HG03039 (cell line): ENCODE results near the gene GPC1.

Source experiments
- ATAC-seq: cut with Tn5 transposase; IDR thresholded peaks from one replicate; pipeline ENCODE4 v1.9.1; 2021; ENCODE audit warnings: mild to moderate bottlenecking, moderate library complexity; ENCODE audit not compliant: unreplicated experiment

GPC1 gene

DNA sequence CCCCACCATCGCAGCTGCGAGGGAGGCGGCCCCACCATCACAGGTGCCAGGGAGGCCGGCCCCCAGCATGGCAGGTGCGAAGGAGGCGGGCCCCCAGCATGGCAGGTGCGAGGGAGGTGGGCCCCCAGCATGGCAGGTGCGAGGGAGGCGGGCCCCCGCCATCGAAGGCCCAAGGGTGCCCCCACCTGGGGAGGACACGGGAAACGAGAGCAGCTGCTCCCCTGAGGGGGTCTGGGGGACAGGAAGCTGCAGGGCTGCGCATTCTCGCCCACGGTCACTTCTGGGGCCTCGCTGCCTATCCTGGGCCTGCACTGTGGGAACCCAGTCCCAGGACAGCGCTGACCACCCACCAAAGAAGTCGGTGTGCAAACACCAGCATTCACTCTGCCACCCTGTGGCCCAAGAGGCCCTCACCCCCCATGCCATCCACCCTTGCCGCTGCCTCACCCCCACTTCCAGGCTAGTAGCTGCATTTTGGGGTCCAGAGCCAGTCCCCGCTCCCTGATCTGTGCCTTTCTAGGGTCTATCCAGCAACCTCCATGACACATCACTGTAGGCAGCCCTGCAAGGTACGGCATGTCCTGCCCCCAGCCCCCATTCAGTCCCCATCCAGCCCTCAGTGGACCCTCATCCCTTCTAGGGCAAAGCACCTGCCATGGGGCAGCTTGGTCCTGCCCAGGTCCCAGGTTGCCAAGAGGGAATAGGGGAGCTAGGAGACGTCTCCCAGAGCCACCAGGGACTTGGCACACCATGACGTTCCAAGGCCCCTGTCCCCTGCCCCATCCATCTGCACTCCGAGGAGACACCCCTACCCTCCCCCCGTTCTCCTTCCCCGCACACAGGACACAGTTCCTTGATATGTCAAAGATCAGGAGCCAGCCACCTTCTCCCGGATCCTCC is 24.0 kb upstream of the GPC1 start:
- ATAC-seq, result no peak

DNA sequence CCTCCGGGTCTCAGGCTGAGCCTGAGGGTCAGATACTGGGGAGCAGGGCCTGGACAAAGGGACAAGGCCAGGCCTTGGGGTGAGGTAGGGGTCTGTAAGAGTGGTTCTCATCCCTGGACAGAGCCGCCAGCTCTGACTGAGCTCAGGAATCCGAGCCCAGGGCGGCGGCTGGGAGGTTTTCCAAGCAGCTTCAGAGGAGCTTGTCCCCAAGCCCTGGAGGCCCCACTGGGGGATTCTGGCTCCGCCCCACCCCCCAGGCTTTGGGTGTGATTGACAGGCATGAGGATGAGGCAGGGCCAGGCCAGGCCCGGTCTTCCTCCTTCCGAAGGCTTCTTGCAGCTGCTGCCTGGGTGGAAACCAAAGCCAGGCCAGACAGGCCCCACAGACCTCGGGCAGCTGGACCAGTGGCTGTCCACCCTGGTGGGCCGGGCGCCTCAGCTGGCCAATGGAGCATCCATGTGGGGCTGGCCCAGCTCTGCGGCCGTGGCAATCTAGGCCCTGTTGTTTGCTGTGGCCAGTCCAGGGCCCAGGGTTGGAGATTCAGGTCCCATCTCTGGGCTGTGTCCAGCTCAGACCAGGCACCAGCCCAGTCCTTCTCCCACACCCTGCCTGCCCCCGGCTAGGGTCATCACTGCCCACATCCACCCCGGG is 23.1 kb upstream of the GPC1 start:
- ATAC-seq, result no peak

DNA sequence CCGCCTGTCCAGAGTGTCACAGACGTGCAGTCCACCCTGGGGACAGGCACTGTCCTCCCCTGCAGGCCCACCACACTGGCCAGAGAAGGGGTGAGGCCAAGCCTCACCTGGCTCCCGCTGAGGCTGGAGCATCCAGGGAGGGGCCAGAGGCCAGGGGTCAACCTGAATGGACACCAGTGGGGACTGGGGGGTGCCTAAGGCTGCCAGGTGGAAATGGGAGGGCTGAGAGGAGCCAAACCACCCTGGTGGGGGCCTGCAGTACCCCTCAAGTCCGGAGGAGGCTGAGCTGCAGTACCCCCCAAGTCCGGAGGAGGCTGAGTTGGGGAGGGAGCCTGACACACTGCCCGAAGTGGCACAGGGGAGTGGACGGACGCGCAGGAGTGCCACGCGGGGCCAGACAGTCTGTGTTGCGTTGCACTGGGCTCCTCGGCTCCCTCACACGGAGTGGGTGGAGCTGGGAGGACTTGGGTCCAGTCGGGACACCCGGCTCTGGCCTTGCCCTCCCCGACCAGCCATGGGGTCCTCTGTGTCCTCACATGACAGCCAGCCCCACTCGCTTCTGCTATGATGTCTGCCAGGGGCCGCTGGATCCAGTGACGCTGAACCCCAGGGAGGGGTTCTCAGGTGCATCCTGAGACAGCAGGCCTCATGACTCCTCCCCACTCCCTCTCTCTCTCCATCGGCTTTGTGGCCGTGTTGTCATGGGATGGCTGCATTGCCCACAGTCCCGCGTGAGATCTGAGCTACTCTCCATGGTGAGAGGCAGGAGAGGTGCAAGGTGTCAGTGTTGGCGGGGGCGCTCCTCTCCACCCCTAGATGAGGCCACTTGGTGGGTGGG is 22.3 kb upstream of the GPC1 start:
- ATAC-seq, result no peak

DNA sequence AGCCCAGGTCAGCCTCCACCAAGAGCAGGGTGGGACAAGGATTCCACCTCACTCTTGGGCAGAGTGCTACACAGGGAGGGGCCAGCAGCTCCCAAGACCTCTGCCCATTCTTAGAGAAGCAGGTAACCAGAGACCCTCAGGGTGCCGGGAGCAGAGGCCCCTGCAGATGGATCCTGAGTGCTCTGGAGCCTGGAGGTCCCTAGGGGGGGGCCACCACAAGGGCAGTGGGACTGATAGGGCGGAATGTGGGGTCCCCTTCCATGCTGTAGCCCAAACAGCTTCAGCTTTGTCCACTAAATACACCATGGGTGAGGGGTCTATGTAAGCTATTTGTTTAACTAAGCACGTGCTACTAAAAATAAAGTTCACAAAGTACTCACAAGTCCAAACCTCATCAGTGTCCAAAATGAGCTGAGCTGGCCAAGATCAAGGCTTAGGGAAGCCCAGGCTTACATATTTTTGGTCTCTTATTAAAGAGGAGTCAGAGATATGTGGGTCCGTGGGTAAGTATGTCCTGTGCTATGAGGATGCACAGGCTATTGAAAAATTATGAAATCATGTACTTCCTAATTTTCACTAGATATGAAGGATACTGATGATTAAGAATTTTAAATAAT is 21.5 kb upstream of the GPC1 start:
- ATAC-seq, result no peak

DNA sequence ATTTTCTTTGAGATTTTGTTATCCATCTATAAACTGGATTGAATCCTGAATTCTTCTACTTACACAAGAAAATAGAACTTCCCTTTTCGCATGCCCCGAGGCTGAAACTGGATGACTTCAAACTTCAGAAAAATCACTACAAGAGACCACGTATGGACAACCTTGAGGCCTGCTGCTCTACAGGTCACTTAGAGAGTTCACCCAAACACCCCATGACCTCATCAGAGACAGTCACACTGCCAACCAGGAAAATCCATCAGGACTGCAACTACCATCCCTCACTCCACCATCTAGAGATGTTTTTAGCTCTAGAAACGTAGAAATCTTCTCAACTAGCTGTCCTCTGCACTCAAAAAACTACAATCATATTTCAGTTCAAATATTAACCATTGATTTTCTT is 18.6 kb upstream of the GPC1 start:
- ATAC-seq, result no peak

DNA sequence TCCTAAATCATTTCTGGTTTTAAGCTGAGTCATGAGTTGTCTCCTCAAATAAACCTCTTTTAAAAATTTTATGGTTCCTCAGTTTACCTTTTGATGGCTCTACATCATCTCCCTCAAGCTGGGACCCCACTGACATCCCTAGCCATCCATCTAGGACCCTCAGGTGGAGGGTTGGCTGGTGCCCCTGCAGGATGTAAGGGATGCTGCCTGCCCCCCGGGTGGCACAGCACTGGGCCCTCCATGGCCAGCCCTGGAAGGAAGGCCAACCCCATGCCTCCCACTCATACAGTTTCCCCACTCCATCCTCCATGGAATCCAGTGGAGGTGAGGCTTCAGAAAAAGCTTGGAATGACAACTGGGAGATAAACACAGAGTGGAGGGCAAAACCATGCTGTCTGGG is 17.2 kb upstream of the GPC1 start:
- no peak for ATAC-seq

DNA sequence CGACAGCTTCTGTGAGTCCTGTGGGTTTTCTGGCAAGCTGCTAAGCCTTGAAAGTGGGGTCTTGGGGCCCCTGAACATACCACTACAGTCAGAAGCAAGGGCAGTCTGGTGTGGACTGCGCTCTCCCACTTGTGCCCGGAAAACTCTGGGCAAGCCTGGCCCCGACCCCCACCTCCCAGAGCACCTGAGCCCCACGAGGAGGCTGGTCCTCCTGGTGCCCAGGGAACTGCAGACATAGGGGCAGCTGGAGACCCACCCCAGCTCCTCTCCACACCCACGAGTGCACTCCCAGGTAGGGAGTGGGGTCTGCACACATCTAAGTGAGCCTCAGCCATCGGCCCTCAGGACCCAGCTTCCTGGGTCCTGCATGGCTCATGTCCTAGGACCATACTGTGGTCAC is 16.2 kb upstream of the GPC1 start:
- ATAC-seq, result no peak

DNA sequence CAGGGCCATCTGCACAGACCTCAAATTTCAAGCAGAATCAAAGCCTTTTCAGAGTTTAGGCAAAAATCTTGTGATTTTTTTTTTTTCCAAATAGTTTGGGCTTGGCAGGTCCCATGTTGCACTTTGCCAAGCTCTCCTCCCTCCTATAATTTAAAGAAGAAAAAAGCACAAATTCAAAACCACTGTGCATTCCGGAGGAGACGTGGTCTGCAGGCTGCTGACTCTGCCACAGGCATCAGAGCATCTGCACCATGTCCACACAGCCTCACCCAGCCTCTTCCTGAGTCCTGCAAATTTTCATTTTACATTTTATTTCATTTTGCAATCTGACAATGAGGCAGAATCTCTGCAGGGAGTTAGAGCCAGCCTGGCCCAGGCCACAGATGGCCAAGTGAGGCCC is 15.7 kb upstream of the GPC1 start:
- ATAC-seq, result no peak

DNA sequence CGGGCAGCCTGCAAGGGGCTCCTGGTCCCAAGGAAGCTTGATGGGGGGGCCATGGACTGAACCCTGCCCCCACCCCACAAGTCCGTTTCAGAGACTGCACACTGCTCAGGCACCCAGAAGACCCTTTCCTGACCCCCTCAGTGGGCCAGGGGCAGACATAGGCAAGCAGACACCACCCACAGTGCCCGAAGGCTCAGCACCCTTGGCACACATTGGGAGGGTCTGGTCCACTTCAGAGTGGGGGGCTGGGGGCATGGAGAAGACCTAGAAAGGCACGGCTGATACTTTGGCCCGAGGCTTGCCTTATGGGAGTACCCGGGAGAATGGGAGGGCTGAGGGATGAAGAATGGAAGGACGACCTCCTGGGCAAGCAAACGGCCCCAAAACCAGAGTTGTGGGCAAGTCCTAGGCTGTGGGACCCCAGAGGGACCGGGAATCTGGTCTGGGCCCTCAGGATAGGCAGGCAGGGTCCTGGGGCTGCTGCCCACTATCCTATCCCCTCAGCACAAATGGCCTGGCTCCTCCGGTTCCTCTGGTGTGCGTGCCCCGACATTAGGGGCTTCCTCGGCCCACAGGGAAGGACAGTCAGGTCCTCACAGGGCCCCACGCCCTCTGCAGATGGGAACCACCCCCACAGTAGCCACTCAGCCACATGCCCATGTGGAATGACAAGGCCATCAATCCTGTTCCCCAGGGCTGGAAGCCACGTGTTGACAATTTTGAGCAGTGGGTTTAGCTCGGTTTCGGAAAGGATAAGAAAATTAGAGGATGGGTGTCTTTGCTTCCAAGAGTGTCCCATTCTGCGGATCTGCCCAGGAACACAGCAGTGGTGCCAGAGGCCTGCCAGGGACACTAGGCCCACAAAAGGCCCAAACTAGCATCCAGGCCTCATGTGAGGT is 15.0 kb upstream of the GPC1 start:
- ATAC-seq, result no peak

DNA sequence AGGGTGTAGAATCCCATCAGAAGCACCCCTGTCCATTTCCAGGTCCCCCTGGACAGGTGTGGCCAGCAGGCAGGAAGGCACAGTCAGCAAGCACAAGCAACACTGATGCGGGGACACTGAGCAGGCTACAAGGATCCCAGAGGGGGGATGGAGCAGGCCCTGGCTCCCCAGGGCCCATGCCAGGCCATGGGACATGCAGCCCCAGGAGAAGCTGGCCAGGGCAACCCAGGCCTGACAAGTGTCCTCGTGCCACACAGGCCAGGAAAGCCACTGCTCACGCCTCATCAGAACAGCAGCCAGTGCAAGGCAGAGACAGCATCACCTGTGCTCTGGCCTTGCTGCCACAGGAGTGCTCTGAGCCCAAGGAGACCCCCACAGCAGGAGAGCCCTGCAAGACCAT is 14.1 kb upstream of the GPC1 start:
- no peak for ATAC-seq

DNA sequence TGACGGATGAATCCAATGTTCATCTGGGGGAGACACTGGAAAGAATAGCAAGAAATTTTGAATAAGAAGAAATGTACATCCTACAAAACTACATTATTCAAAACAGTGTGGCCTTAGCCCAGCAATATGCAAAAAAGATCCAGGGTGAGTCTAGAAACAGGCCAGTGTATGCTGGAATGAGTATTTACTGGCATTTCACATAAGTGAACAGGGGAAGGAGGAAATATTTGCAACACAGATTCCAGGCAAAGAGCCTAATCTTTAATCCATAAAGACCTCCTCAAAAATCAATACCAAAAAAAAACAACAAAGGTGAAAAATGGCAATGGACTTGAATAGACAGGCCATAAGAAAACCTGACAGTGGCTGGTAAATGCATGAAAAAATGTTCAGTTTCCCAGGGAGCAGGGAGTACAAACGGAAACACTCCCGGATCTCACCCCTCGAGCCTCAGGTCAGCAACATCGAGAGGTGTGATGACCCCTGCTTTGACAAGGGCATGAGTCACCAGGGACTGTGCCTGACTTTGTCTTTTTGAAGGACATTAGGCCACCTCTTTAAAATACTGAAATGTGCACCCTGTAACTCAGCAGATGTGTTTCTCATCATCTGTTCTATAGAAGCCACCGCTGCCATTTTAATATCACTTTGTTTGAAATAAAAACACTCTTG is 12.7 kb upstream of the GPC1 start:
- ATAC-seq, result no peak

DNA sequence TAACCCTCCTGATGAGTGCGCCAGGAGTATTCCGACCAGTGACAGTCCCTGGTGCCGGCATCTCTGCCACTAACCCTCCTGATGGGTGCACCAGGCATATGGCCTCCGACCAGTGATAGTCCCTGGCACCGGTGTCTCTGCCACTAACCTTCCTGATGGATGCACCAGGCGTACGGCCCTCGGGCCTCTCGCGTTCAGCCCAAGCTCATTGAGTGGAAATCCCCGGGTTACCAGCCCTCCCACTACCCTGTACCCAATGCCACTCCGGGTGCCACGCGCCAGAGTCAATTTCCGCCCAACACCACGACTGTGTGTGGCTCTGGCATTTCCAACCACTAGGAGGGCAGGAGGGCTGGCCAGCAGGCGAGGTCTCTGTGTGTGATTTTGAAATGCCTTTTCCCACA is 11.7 kb upstream of the GPC1 start:
- no peak for ATAC-seq

DNA sequence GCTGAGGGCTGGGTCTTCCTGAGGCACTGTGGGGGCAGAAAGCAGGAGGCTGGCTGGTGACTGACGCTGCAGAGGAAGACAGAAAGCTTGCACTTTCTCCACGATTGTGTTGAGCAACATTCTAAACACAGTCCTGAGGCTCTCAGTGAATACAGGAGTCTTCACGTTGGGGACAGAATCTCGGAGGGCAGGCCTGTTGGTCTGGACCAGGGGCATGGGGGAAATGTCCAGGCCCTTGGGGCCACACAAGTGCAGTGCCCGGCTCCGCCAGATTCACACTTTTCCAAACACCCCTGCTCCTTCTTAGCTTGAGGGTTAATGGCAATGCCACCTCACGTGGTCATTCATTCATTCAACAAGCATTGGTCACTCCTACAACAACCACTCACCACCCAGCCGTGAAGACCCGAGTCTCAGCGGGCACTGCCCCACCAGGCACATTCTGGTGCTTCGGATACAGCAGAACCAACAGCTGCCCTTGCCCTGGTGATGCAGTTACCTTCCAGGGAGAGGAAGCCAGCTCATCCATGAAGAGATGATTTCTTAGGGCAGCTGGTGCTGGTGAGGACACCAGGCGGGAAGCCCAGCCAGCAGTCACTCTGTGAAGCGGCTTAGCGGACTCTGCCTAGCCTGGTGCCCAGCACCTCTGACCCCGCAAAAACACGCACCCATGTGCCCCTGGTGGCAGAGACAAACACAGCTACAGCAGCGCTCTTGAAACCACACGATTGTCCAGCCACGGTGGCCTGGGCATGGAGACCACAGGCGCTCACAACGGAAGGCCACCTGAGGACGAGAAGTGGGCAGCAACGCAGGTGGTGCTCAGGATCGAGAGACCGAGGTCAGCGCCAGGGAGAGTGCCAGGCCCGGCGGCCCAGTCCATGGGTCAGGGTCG is 10.9 kb upstream of the GPC1 start:
- no peak for ATAC-seq

DNA sequence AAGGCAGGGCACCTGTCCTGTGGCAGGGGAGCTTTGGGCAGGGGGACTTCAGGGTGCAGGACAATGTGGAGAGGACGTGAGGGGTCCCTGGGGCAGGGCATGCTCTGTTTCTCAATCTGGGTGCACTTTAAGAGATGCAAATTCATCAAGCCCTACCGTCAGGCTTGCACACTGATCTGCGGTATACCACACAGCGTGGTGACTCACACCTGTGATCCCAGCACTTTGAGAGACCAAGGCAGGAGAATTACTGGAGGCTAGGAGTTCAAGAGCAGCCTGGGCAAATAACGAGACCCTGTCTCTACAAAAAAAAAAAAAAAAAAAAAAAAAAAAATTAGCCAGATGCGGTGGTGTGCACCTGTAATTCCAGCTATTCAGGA is 10.2 kb upstream of the GPC1 start:
- no peak for ATAC-seq

DNA sequence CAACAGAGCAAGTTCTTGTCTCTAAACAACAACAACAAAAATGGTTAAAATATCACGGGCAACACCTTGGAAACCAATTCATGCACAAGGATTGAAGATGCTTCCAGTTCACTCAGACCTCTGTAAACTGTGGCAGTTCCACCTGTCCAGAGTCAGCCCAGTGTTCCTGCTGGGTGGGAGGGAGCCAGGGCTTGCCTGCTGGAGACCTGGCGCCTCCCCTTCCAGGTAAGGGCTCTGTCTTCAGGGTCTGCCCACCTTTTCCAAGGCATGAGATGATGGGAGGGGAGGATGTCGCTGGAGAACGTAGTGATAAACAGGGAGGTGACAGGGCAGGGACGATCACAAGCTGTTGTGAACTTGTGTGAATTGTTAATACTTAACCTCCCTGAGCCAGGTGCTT is 9.8 kb upstream of the GPC1 start:
- ATAC-seq, result no peak

DNA sequence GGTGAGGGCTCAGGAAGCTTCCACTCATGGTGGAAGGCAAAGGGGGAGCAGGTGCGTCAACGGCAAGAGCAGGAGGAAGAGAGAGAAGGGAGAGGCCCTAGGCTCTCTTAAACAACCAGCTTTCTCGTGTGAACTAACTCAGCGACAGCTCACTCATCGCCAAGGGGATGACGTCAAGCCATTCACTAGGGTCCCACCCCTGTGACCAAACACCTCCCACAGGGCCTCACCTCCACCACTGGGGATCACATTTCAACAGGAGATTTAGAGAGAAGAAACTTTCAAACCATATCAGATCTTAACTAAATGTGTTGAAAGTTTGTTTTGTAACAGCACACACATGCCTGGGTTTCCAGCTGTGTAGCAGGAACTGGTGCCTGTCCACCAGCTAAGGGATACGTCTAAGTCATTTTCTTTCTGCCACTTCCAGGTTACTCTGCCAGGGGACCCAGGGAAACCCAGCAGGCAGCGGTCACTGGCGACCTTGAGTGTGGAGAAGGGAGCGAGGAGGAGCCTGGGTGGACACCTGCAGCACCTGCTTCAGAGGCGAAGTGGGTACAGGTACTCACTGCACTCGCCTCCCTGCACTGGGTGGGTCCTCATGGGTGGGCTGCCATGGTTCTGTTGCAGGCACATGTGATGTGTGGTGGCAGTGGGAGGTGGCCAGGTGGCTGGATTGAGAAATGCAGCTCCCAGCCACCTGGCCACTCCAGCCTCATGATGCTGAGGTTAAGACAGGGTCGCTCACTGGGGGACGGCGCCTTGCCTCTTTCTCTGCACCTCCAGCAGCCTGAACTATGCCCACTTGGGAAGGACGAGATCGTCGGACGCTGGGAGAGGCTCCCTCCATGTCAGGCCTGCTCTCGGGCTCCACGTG is 8.4 kb upstream of the GPC1 start:
- no peak for ATAC-seq

DNA sequence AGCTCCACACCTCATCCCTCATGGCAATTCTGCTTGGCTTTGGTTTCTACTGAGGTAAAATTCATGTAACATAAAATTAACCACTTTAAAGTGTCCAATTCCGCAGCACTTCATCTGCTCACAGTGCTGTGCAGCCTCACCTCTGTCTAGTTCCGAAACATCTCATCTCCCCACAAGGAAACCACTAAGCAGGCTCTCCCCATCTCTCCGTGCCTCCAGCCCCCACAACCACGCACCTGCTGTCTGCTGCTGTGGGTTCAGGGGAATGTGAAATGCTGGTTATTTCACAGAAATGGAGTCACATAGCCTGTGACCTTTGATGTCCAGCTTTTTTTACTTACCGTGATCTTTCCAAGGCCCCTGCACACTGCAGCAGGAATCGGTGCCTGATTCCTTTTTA is 7.7 kb upstream of the GPC1 start:
- no peak for ATAC-seq

DNA sequence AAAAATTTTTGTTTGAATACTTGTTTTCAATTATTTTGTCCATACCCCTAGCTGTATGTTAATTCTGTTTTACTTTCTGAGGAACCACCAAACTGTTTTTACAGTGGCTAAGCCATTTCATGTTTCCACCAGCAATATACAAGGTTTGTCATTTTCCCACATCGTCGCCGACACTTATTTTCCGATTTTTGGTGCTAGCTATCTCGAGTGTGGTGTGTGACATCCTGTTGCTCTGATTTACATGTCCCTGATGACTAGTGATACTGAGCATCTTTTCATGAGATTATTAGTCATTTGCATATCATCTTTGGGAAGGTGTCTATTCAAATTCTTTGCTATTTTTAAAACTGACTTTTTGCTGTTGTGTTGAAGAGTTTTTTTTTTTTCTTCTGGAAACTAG is 7.2 kb upstream of the GPC1 start:
- no peak for ATAC-seq
